Mammary epithelial cell (primary cell): ENCODE results near the gene CDKL5.

Experiments used
- CTCF ChIP-seq, 2 donors: IDR thresholded peaks in 1 of 2; conservative IDR thresholded peaks in 1 of 2; 2 replicates each; pipeline ENCODE4 v1.5.1; 2011 to 2012; ENCODE audit warnings: inconsistent platforms in 2 of 2, low read length in 2 of 2, mild to moderate bottlenecking in 2 of 2, control low read depth in 1 of 2, low read depth in 1 of 2; ENCODE audit not compliant: insufficient read depth in 1 of 2; ENCODE audit errors: extremely low read depth in 1 of 2
- EZH2 ChIP-seq: IDR thresholded peaks from 2 replicates; pipeline ENCODE4 v1.6.1; 2012; ENCODE audit warnings: low read length, inconsistent platforms, borderline replicate concordance

- TF ChIP-seq CTCF (conservative IDR thresholded peaks at IDR 0.05 in 1 of 2, IDR thresholded peaks at IDR 0.05 in 1 of 2; ENCODE audit: extremely low read depth in 1 of 2, insufficient read depth in 1 of 2, low read depth in 1 of 2, low read length in 2 of 2), result peak; percentile 23 to 44
- no peak for TF ChIP-seq EZH2
Measured at GRCh38 chrX:18377796-18378195, 47.6 kb upstream of the CDKL5 start.
